ENCODE data around the gene SLC48A1.

GRCh38 chr12:47747126-47747525 is 25.9 kb upstream of the SLC48A1 start:
- TF ChIP-seq CTCF (IDR thresholded peaks at IDR 0.05; ENCODE audit: low read depth, low read length, missing input control), result no peak
- TF ChIP-seq YY1 (IDR thresholded peaks at IDR 0.05), result no peak
- TF ChIP-seq ZBTB33 (IDR thresholded peaks at IDR 0.05), result no peak
- no peak for TF ChIP-seq MAX (IDR thresholded peaks at IDR 0.05)
- no peak for TF ChIP-seq TAF1 (conservative IDR thresholded peaks at IDR 0.05)
- TF ChIP-seq REST (IDR thresholded peaks at IDR 0.05), result no peak
- no peak for TF ChIP-seq RAD21 (IDR thresholded peaks at IDR 0.05)
- no peak for TF ChIP-seq GABPA (IDR thresholded peaks at IDR 0.05 in 1 of 2, conservative IDR thresholded peaks at IDR 0.05 in 1 of 2)
- no peak for TF ChIP-seq RXRA (IDR thresholded peaks at IDR 0.05)
- no peak for TF ChIP-seq JUND (IDR thresholded peaks at IDR 0.05)
- TF ChIP-seq ATF3 (IDR thresholded peaks at IDR 0.05), result no peak
- no peak for TF ChIP-seq HNF4G (IDR thresholded peaks at IDR 0.05)
- no peak for TF ChIP-seq FOXA2 (IDR thresholded peaks at IDR 0.05)
- no peak for TF ChIP-seq EGR1 (IDR thresholded peaks at IDR 0.05; ENCODE audit: low read depth in 2 of 2)

Measured in liver (tissue), 3 donors.